Stimulated activated effector memory CD8-positive, alpha-beta T cell treated with anti-CD3 and anti-CD28 coated beads, Interleukin-12 subunit alpha, Interleukin-12 subunit beta, amount 100 ng/mL, for 72 hours (primary cell): ENCODE results near the gene CLCF1.
A peak's percentile ranks its signal among the peaks of the same experiment; 100 is the strongest.
"Not testable (repeated sequence)": the region's sequence is repeated elsewhere in the genome, so short reads cannot be mapped to it uniquely, and the experiment has no call there.

Source experiments
- ATAC-seq: fragments of 150-1000 bp; cut with Tn5 transposase; 2 replicates; pipeline ENCODE4 v1.10.0; 2021
- DNase-seq, 2 donors: peaks; one replicate each; pipeline ENCODE4 v3.0.0; 2021 to 2022; ENCODE audit warnings: low spot score in 2 of 2
- H3K27ac Mint-ChIP-seq: one replicate; pipeline ENCODE4 v1.8.0; 2022; ENCODE audit warnings: mild to moderate bottlenecking, mixed read lengths
- H3K36me3 Mint-ChIP-seq: one replicate; pipeline ENCODE4 v1.8.0; 2022; ENCODE audit warnings: mild to moderate bottlenecking, mixed read lengths
- H3K4me1 Mint-ChIP-seq: one replicate; pipeline ENCODE4 v1.8.0; 2022; ENCODE audit warnings: mixed read lengths
- H3K4me3 Mint-ChIP-seq: one replicate; pipeline ENCODE4 v1.8.0; 2022; ENCODE audit warnings: mild to moderate bottlenecking, mixed read lengths
- H3K9me3 Mint-ChIP-seq: one replicate; pipeline ENCODE4 v1.8.0; 2022; ENCODE audit warnings: mixed read lengths

CLCF1 gene

GRCh38 chr11:67411785-67412152 lies 38.4 kb upstream of the CLCF1 start:
- Mint-ChIP-seq H3K9me3 (no peaks in the 10 kb centered on the region), H3K27ac (peak overlapping the region; percentile 85), H3K36me3 (peaks cover 69% of the 10 kb centered on the region), H3K4me1 (peaks cover 81% of the 10 kb centered on the region), H3K4me3 (no peak overlapping the region)
- DNase-seq = no peak
- no peak for ATAC-seq

DNA sequence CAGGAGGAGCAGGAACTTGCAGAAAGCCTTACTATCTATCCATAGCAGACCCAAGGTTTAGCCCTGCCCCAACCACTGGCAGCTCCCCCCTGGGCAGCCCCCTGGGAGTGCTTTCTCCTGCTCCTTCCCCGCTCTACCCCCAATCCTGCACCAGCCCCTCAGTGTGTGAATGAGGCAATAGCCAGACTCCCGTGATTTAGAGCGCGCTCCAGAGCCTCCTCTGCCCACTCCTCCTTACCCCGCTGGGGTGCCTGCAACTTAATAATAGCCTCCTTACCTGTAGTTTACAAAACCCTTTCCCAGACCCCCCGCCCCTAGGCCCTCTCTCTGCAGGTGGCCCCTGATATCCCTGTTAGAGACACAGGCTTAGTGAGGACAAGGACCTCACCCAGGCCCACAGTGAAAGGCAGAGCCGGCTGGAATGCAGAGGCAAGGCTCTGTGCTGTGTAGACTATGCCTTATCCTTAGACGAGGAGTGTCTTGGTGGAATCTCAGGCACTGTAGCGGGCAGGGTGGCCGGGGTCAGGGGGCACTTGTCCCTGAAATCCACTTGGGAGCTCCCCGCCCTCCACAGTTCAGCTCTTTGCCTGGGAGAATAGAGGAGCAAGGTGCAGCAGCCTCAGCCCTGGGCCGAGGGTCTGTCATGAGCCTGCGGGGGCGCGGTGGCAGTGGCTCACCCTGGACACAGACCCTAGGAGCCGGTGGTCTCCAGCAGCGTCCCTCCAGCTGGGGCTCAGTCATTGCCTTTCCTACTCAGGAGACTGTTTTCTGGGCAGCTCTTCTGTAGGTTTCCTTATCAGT lies 37.8 kb upstream of the CLCF1 start:
- peaks cover 75% of the 10 kb centered on the region for H3K36me3 Mint-ChIP-seq
- peak overlapping the region; percentile 85 for H3K27ac Mint-ChIP-seq
- no peak for ATAC-seq
- no peaks in the 10 kb centered on the region for H3K9me3 Mint-ChIP-seq
- peaks cover 81% of the 10 kb centered on the region for H3K4me1 Mint-ChIP-seq
- no peak for DNase-seq
- peak overlapping the region; percentile 86 for H3K4me3 Mint-ChIP-seq

GRCh38 chr11:67410369-67410831 lies 37.0 kb upstream of the CLCF1 start:
- ATAC-seq (no peak), DNase-seq (no peak)
- Mint-ChIP-seq H3K36me3 (peaks cover 83% of the 10 kb centered on the region), H3K9me3 (no peaks in the 10 kb centered on the region), H3K4me1 (peaks cover 85% of the 10 kb centered on the region), H3K27ac (peak overlapping the region; percentile 85), H3K4me3 (peak overlapping the region; percentile 86)

GRCh38 chr11:67409781-67410368 lies 36.5 kb upstream of the CLCF1 start:
- peak overlapping the region; percentile 86 for H3K4me3 Mint-ChIP-seq
- peak overlapping the region; percentile 85 for H3K27ac Mint-ChIP-seq
- DNase-seq (no peak), ATAC-seq (no peak)
- peaks cover 87% of the 10 kb centered on the region for H3K4me1 Mint-ChIP-seq
- no peaks in the 10 kb centered on the region for H3K9me3 Mint-ChIP-seq
- H3K36me3 Mint-ChIP-seq = peaks cover 88% of the 10 kb centered on the region

DNA sequence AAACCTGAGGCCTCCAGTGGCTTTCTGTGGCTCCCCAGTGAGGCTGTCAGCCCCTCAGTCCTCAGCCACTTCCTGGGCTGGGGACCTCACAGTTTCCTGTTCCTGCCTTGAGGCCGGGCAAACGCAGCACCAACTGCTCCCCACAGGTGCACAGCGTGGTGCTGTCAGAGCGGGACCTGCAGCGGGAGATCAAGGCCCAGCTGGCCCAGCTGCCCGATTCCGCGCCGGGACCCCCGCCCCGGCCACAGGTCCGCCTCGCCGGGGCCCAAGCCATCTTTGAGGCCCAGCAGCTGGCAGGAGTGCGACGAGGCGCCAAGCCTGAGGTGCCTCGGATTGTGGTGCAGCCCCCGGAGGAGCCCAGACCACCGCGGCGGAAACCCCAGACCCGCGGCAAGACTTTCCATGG lies 35.9 kb upstream of the CLCF1 start:
- ATAC-seq (peak; percentile 78), DNase-seq (peak in 1 of 2 donors; percentile 83)
- Mint-ChIP-seq H3K9me3 (no peaks in the 10 kb centered on the region), H3K4me3 (peak overlapping the region; percentile 86), H3K27ac (peak overlapping the region; percentile 85), H3K36me3 (peaks cover 91% of the 10 kb centered on the region), H3K4me1 (peaks cover 91% of the 10 kb centered on the region)

- H3K4me3 Mint-ChIP-seq = peak overlapping the region; percentile 86
- ATAC-seq = peak; percentile 11
- no peak for DNase-seq
- H3K36me3 Mint-ChIP-seq = peaks cover 93% of the 10 kb centered on the region
- H3K4me1 Mint-ChIP-seq = peaks cover 92% of the 10 kb centered on the region
- H3K27ac Mint-ChIP-seq = peak overlapping the region; percentile 85
- no peaks in the 10 kb centered on the region for H3K9me3 Mint-ChIP-seq
These were observed 35.2 kb upstream of the CLCF1 start for GRCh38 chr11:67408437-67409200.

GRCh38 chr11:67407688-67408163 lies 34.3 kb upstream of the CLCF1 start:
- Mint-ChIP-seq H3K4me1 (peaks cover 88% of the 10 kb centered on the region), H3K27ac (peak overlapping the region; percentile 85), H3K4me3 (peak overlapping the region; percentile 86), H3K36me3 (peaks cover 87% of the 10 kb centered on the region), H3K9me3 (no peaks in the 10 kb centered on the region)
- no peak for DNase-seq
- ATAC-seq = no peak

DNA sequence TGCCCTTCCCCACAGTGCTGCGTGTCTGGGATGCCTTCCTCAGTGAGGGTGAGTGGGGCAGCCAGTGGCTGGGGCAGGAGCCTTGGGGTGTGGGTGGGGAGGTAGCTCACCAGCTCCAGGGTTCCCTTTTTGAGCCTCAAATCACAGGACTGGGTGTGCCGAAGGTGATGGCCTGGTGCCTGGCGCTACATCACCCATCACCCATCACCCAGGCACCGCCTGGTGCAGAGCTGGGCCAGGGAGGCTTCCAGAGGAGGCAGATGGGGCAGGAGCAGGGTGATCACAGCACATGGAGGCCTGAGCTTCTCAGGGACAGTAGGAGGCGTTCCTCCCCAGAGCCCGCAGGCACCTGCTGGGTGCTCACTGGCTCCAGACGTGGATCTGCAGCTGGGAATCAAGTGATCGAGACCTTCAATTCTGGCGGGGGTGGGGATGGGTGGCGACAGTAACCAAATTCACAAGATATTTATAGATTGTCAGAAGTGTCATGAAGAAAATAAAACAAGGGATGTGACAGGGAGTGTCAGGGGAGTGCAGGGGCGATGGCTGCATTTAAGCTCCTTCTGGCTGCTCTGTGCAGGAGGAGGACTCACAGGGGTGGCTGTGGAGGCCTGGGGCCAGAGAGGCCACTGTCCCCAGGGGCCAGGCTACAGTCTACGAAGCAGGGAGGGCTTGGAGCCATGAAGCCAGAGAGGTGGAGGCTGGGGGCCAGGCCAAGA lies 33.7 kb upstream of the CLCF1 start:
- H3K4me1 Mint-ChIP-seq = peaks cover 82% of the 10 kb centered on the region
- peaks cover 81% of the 10 kb centered on the region for H3K36me3 Mint-ChIP-seq
- peak overlapping the region; percentile 86 for H3K4me3 Mint-ChIP-seq
- no peak for ATAC-seq
- no peaks in the 10 kb centered on the region for H3K9me3 Mint-ChIP-seq
- peak overlapping the region; percentile 85 for H3K27ac Mint-ChIP-seq
- DNase-seq = peak in 1 of 2 donors; percentile 57

DNA sequence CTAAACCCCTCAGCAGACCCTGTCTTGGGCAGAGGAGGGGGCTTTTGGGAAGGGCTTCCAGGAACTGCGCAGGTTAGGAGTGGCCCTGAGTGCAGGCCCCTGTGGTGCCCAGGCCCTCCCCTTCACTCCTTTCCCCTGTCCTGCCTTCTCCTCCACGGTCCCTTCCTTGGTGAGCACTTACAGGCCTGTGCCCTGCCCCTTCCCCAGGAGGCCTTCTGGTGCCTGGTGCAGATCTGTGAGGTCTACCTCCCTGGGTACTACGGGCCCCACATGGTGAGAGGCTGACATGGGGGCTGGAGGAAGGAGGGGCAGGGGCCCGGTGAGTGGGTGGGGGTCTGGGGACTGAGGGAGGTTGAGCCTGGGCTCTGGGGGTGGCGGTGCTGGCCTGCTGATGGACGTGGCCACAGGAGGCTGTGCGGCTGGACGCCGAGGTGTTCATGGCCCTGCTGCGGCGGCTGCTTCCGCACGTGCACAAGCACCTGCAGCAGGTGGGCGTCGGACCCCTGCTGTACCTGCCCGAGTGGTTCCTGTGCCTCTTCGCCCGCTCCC lies 33.1 kb upstream of the CLCF1 start:
- Mint-ChIP-seq H3K9me3 (no peaks in the 10 kb centered on the region), H3K36me3 (peaks cover 78% of the 10 kb centered on the region), H3K4me1 (peaks cover 76% of the 10 kb centered on the region), H3K4me3 (peak overlapping the region; percentile 86), H3K27ac (peak overlapping the region; percentile 85)
- DNase-seq = peak in 1 of 2 donors; percentile 58
- no peak for ATAC-seq

DNA sequence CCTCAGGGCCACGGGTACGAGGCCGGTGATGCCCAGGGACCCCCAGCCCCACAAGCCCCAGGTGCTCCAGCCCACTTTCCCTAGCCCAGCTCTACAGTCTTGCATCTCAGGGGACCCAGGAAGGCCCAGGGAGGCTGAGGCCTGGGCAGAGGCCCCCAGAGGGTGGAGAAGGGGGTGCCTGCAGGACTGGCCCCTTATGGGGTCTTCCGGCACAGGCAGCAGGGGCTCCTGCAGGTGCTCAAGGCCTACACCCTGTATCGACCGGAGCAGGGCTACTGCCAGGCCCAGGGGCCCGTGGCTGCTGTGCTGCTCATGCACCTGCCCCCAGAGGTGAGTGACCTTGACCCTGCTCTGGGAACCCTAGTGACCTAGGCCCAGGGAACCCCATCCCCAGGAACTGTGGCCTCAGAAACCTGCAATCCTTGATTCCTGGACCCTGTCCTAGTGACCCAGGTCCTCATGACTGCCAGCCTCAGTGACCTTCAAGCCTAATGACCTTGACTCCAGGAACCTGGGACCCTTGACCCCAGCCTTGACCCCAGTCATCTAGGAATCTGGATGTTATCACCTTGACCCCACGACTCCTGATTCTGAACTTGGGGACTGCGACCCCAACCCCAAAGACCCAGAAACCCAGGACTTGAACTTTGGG lies 32.4 kb upstream of the CLCF1 start:
- peak in 1 of 2 donors; percentile 57 for DNase-seq
- ATAC-seq = no peak
- H3K27ac Mint-ChIP-seq = peak overlapping the region; percentile 85
- no peaks in the 10 kb centered on the region for H3K9me3 Mint-ChIP-seq
- H3K4me3 Mint-ChIP-seq = peak overlapping the region; percentile 86
- peaks cover 73% of the 10 kb centered on the region for H3K36me3 Mint-ChIP-seq
- H3K4me1 Mint-ChIP-seq = peaks cover 69% of the 10 kb centered on the region

DNA sequence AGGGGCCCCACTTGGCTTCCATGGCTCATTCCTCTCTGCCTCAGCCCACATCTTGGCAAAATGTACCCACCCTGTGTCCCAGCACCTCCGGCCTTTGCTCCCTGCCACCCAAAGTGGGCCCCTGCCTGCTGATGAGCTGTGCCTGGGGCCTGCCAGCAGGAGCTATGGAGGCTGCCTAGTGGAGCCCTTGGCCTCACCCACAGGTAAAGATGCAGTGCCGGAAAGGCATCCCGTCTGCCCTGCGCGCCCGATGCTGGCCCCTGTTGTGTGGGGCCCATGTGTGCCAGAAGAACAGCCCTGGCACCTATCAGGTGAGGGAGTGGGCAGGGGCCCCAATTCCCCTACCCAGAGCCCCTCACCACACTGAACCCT lies 31.8 kb upstream of the CLCF1 start:
- peak overlapping the region; percentile 85 for H3K27ac Mint-ChIP-seq
- no peak for ATAC-seq
- DNase-seq = no peak
- H3K9me3 Mint-ChIP-seq = no peaks in the 10 kb centered on the region
- H3K4me3 Mint-ChIP-seq = peak overlapping the region; percentile 86
- peaks cover 73% of the 10 kb centered on the region for H3K36me3 Mint-ChIP-seq
- H3K4me1 Mint-ChIP-seq = peaks cover 69% of the 10 kb centered on the region

- H3K36me3 Mint-ChIP-seq = peaks cover 73% of the 10 kb centered on the region
- H3K27ac Mint-ChIP-seq = peak overlapping the region; percentile 85
- peak; percentile 2 for ATAC-seq
- H3K9me3 Mint-ChIP-seq = no peaks in the 10 kb centered on the region
- H3K4me3 Mint-ChIP-seq = peak overlapping the region; percentile 86
- peaks cover 66% of the 10 kb centered on the region for H3K4me1 Mint-ChIP-seq
- peak in 1 of 2 donors; percentile 72 for DNase-seq
These were observed 31.3 kb upstream of the CLCF1 start for GRCh38 chr11:67404515-67405195.

DNA sequence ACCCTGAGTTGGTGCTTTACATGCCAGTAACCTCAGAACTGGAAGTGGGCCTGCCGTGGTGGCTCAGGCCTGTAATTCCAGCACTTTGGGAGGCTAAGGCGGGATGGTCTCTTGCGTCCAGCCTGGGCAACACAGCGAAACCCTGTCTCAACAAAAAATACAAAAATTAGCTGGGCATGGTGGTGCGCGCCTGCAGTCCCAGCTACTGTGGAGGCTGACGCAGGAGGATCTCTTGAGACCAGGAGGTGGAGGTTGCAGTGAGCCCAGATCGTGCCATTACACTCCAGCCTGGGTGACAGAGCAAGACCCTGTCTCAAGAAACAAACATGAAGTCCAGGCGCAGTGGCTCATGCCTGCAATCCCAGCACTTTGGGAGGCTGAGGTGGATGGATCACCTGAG lies 29.7 kb upstream of the CLCF1 start:
- not testable (repeated sequence) for ATAC-seq, DNase-seq, H3K9me3 Mint-ChIP-seq
- peaks cover 73% of the 10 kb centered on the region for H3K36me3 Mint-ChIP-seq
- peaks cover 66% of the 10 kb centered on the region for H3K4me1 Mint-ChIP-seq
- H3K27ac Mint-ChIP-seq = peak overlapping the region; percentile 85
- peak overlapping the region; percentile 86 for H3K4me3 Mint-ChIP-seq
